ENCODE measurements around the gene TBX6.

GRCh38 chr16:30085820-30086219 is 5.9 kb downstream of the TBX6 start:
- TF ChIP-seq POLR2AphosphoS5 (IDR thresholded peaks at IDR 0.05) (no peak), POLR2A (IDR thresholded peaks at IDR 0.05; ENCODE audit: low read depth) (no peak), CTCF (IDR thresholded peaks at IDR 0.05) (no peak)

Measured in esophagus muscularis mucosa (tissue), 3 donors.